Esophagus squamous epithelium (tissue), 4 donors: Measurements from ENCODE around the gene TNRC6A.

Experiments used
- CTCF ChIP-seq, 6 experiments: fragments of 450-650 bp in 4 of 6; fragments of 200-600 bp in 2 of 6; sonication (generic) in 2 of 6; IDR thresholded peaks; one replicate each; pipeline ENCODE4 v1.5.1; 2016 to 2019; ENCODE audit warnings: antibody characterized with exemption in 6 of 6, mild to moderate bottlenecking in 4 of 6, moderate library complexity in 4 of 6
- POLR2A ChIP-seq, 4 donors: fragments of 450-650 bp; IDR thresholded peaks; one replicate each; pipeline ENCODE4 v1.6.1; 2017; ENCODE audit warnings: antibody characterized with exemption in 4 of 4, mild to moderate bottlenecking in 4 of 4, moderate library complexity in 3 of 4

GRCh38 chr16:24822974-24823373, 93.5 kb downstream of the TNRC6A start:
- no peak for TF ChIP-seq CTCF (IDR thresholded peaks at IDR 0.05)
- TF ChIP-seq POLR2A (IDR thresholded peaks at IDR 0.05), result no peak
